GM21529 (cell line): Measurements from ENCODE around the gene RSRC1.
"Not testable (repeated sequence)": the region's sequence is repeated elsewhere in the genome, so short reads cannot be mapped to it uniquely, and the experiment has no call there.

Source experiments
- ATAC-seq: cut with Tn5 transposase; IDR thresholded peaks from one replicate; pipeline ENCODE4 v1.9.1; 2021; ENCODE audit not compliant: unreplicated experiment

Gene RSRC1

GRCh38 chr3:158217992-158218391 is 108.1 kb downstream of the RSRC1 start:
- no peak for ATAC-seq

GRCh38 chr3:158220575-158220974 is 110.7 kb downstream of the RSRC1 start:
- ATAC-seq: no peak

- ATAC-seq: no peak
Measured at GRCh38 chr3:158221426-158221825, 111.5 kb downstream of the RSRC1 start.

GRCh38 chr3:158226429-158226828 is 116.5 kb downstream of the RSRC1 start:
- ATAC-seq: no peak

- not testable (repeated sequence) for ATAC-seq
Measured at GRCh38 chr3:158228942-158229341, 119.1 kb downstream of the RSRC1 start.

GRCh38 chr3:158233791-158234190 is 123.9 kb downstream of the RSRC1 start:
- ATAC-seq: no peak

GRCh38 chr3:158244274-158244673 is 134.4 kb downstream of the RSRC1 start:
- no peak for ATAC-seq

- no peak for ATAC-seq
Measured at GRCh38 chr3:158247288-158247687, 137.4 kb downstream of the RSRC1 start.

- no peak for ATAC-seq
Measured at GRCh38 chr3:158248261-158248660, 138.4 kb downstream of the RSRC1 start.

GRCh38 chr3:158249183-158249582 is 139.3 kb downstream of the RSRC1 start:
- peak; percentile 88 for ATAC-seq

- ATAC-seq: no peak
Measured at GRCh38 chr3:158258619-158259018, 148.7 kb downstream of the RSRC1 start.

- no peak for ATAC-seq
Measured at GRCh38 chr3:158260392-158260791, 150.5 kb downstream of the RSRC1 start.

- no peak for ATAC-seq
Measured at GRCh38 chr3:158261371-158261991, 151.6 kb downstream of the RSRC1 start.

GRCh38 chr3:158264894-158265293 is 155.0 kb downstream of the RSRC1 start:
- no peak for ATAC-seq

GRCh38 chr3:158267015-158267414 is 157.1 kb downstream of the RSRC1 start:
- no peak for ATAC-seq

- no peak for ATAC-seq
Measured at GRCh38 chr3:158269942-158270341, 160.1 kb downstream of the RSRC1 start.

- no peak for ATAC-seq
Measured at GRCh38 chr3:158272081-158272480, 162.2 kb downstream of the RSRC1 start.

GRCh38 chr3:158273656-158274055 is 163.8 kb downstream of the RSRC1 start:
- ATAC-seq: no peak

- no peak for ATAC-seq
Measured at GRCh38 chr3:158278187-158278586, 168.3 kb downstream of the RSRC1 start.

GRCh38 chr3:158279609-158280008 is 169.7 kb downstream of the RSRC1 start:
- ATAC-seq: no peak

- no peak for ATAC-seq
Measured at GRCh38 chr3:158295771-158296170, 185.9 kb downstream of the RSRC1 start.

- no peak for ATAC-seq
Measured at GRCh38 chr3:158297940-158298339, 188.1 kb downstream of the RSRC1 start.

GRCh38 chr3:158308236-158308928 is 198.5 kb downstream of the RSRC1 start:
- ATAC-seq: no peak
